ENCODE measurements around the gene DLX6. TPM values are rescaled to one million over a fixed set of nuclear protein-coding genes. Genes with fewer than 3 reads are reported as not detected.

DLX6 gene
- total RNA-seq, 2 experiments from 2014 or later = not detected

DNA sequence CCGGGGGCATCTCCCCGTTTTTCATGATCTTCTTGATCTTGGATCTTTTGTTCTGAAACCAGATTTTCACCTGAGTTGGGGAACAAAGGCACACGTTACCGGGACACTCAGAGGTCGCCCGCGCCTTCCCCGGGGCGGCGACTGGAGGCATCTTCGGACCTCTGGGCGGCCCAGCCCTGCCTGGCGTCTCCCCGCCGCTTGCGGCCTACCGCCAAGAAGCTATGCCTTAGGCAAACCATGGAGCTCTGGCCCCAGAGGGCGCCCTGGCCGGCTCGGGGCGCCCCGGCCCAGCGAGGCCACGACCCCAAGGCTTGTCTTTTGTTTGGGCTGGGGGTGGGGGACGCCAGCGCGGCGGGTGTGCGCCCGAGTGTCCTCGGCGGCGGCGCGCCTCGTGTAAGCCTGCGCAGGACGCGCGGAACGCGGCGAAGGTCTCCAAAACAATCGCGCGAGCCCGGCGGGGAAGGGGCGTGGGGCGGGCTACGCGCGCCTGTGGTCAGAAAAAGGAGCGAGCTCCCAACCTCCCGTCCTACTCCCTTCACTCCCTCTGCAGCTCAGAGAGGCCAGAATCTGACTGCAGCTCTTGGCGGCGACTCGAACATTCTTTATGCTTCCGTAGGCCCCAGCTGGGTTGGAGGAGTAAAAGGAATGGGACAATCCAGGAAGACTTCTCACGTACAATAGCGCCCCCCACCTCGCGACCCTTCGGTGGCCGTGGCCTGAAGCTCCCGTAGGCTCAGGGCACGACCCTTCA, 15.8 kb downstream of the DLX6 start:
- Histone ChIP-seq H4K20me1 (ENCODE audit: insufficient read depth, low read length) (no peaks in the 10 kb centered on the region), H3K4me2 (ENCODE audit: low read length) (no peak overlapping the region), H3K9me3 (ENCODE audit: low read length) (no peaks in the 10 kb centered on the region), H3K4me3 (ENCODE audit: low read depth, low read length, poor library complexity, severe bottlenecking) (no peak overlapping the region), H3K4me1 (ENCODE audit: insufficient read depth, low read length, poor library complexity, severe bottlenecking) (no peaks in the 10 kb centered on the region), H3K79me2 (ENCODE audit: insufficient read depth, low read depth, low read length) (no peaks in the 10 kb centered on the region), H3K36me3 (ENCODE audit: insufficient read depth, low read length) (no peaks in the 10 kb centered on the region), H2AFZ (ENCODE audit: low read length) (no peak overlapping the region), H3K9me2 (ENCODE audit: insufficient read depth, low read length) (no peaks in the 10 kb centered on the region), H3K27ac (ENCODE audit: low read depth, low read length, poor library complexity, severe bottlenecking) (no peak overlapping the region)
- no peak for TF ChIP-seq EZH2phosphoT487 (IDR thresholded peaks at IDR 0.05; ENCODE audit: borderline replicate concordance, low read depth, low read length)
- TF ChIP-seq, protein P1, sequence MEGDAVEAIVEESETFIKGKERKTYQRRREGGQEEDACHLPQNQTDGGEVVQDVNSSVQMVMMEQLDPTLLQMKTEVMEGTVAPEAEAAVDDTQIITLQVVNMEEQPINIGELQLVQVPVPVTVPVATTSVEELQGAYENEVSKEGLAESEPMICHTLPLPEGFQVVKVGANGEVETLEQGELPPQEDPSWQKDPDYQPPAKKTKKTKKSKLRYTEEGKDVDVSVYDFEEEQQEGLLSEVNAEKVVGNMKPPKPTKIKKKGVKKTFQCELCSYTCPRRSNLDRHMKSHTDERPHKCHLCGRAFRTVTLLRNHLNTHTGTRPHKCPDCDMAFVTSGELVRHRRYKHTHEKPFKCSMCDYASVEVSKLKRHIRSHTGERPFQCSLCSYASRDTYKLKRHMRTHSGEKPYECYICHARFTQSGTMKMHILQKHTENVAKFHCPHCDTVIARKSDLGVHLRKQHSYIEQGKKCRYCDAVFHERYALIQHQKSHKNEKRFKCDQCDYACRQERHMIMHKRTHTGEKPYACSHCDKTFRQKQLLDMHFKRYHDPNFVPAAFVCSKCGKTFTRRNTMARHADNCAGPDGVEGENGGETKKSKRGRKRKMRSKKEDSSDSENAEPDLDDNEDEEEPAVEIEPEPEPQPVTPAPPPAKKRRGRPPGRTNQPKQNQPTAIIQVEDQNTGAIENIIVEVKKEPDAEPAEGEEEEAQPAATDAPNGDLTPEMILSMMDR (conservative IDR thresholded peaks at IDR 0.05; ENCODE audit: low read length) = no peak
- intact Hi-C loops (cut with micrococcal nuclease; ENCODE audit: unreplicated experiment) = no loop called here
- DNase-seq (ENCODE audit: low spot score) = no peak
- ChIA-PET CTCF (ENCODE audit: unreplicated experiment) (no interaction called here), POLR2A (no interaction called here)
- BruUV-seq (replicated peaks) = no TSS peak

DNA sequence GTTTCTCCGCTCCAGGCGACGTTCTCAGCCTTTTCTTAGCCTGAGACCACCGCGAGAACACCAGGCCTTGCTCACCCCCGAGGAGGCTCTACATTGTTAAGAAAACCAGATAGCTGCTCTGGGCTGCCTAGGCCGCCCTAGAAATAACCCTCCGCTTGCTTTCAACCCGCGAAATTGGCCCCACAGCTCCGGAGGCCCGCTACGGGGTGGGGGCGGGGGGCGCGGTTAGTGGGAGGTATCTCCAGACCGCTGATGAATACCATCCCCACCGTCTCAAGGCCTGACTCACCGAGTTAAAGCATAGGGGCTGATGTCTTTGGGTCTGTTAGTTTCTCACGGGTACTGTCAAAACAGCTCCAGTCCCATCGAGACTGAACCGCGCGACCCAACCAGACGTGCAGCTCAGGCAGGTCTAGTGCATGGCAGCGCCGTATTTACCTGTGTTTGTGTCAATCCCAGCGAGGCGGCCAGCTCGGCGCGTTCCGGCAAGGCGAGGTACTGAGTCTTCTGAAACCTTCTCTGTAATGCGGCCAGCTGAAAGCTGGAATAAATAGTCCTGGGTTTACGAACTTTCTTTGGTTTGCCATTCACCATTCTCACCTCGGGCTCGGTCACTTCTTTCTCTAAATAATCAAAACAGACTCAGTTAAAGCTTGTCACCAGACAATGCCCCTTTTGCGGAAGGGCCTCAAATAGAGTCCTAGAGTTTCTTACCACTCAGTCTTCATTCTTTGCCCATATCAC, 16.6 kb downstream of the DLX6 start:
- Histone ChIP-seq H2AFZ (ENCODE audit: low read length) (no peak overlapping the region), H3K4me1 (ENCODE audit: insufficient read depth, low read length, poor library complexity, severe bottlenecking) (no peaks in the 10 kb centered on the region), H3K9me2 (ENCODE audit: insufficient read depth, low read length) (no peaks in the 10 kb centered on the region), H4K20me1 (ENCODE audit: insufficient read depth, low read length) (no peaks in the 10 kb centered on the region), H3K36me3 (ENCODE audit: insufficient read depth, low read length) (no peaks in the 10 kb centered on the region), H3K27ac (ENCODE audit: low read depth, low read length, poor library complexity, severe bottlenecking) (no peak overlapping the region), H3K9me3 (ENCODE audit: low read length) (no peaks in the 10 kb centered on the region), H3K79me2 (ENCODE audit: insufficient read depth, low read depth, low read length) (no peaks in the 10 kb centered on the region), H3K4me3 (ENCODE audit: low read depth, low read length, poor library complexity, severe bottlenecking) (no peak overlapping the region), H3K4me2 (ENCODE audit: low read length) (no peak overlapping the region)
- CTCF ChIA-PET (ENCODE audit: unreplicated experiment) = no interaction called here
- POLR2A ChIA-PET = no interaction called here
- no TSS peak for BruUV-seq (replicated peaks)
- no peak for DNase-seq (ENCODE audit: low spot score)
- TF ChIP-seq, protein P1 (conservative IDR thresholded peaks at IDR 0.05; ENCODE audit: low read length) = no peak
- TF ChIP-seq EZH2phosphoT487 (IDR thresholded peaks at IDR 0.05; ENCODE audit: borderline replicate concordance, low read depth, low read length) = no peak
- intact Hi-C loops (cut with micrococcal nuclease; ENCODE audit: unreplicated experiment) = no loop called here
